Psoas muscle (tissue), 8 donors: ENCODE results near the gene C10orf105. TPM values are rescaled to one million over a fixed set of nuclear protein-coding genes. Genes with fewer than 3 reads are reported as not detected.
A peak's percentile ranks its signal among the peaks of the same experiment; 100 is the strongest.

Source experiments
- ATAC-seq, 4 donors: fragments of 200-7000 bp; cut with Tn5 transposase; one replicate each; pipeline ENCODE4 v1.9.1; 2020; ENCODE audit warnings: moderate library complexity in 3 of 4, mild to moderate bottlenecking in 2 of 4
- DNase-seq, 2 donors: peaks; one replicate each; pipeline ENCODE4 v3.0.0-alpha.2; 2020
- H3K27ac ChIP-seq: fragments of 200-600 bp; one replicate; pipeline ENCODE4 v1.8.0; 2022
- H3K27me3 ChIP-seq, 3 donors: fragments of 200-600 bp in 1 of 3; one replicate each; pipeline versions ENCODE4 v1.6.1 to v1.8.0; 2013 to 2022; ENCODE audit warnings: low read length in 2 of 3, mild to moderate bottlenecking in 2 of 3, moderate library complexity in 1 of 3; ENCODE audit not compliant: insufficient read depth in 3 of 3
- H3K36me3 ChIP-seq, 2 donors: fragments of 200-600 bp in 1 of 2; one replicate each; pipeline versions ENCODE4 v1.6.1 to v1.8.0; 2013 to 2022; ENCODE audit warnings: low read depth in 1 of 2, mild to moderate bottlenecking in 1 of 2, moderate library complexity in 1 of 2; ENCODE audit not compliant: insufficient read depth in 1 of 2
- H3K4me1 ChIP-seq: fragments of 200-600 bp; one replicate; pipeline ENCODE4 v1.8.0; 2022
- H3K4me3 ChIP-seq: fragments of 200-600 bp; one replicate; pipeline ENCODE4 v1.8.0; 2022; ENCODE audit warnings: mild to moderate bottlenecking
- H3K9me3 ChIP-seq: fragments of 200-600 bp; one replicate; pipeline ENCODE4 v1.8.0; 2022
- CTCF ChIP-seq: fragments of 200-600 bp; IDR thresholded peaks from one replicate; pipeline ENCODE4 v1.8.0; 2022; ENCODE audit warnings: antibody characterized with exemption
- WGBS, 3 donors: extraction: QIAGEN DNeasy Blood & Tissue Kit; methylation state at CpG; one replicate each; pipeline versions ENCODE4 v1.1.6 to v1.1.7; 2013; 5-methylcytosine and 5-hydroxymethylcytosine counted together
- intact Hi-C, 2 donors: fragments of 100-400 bp; cut with DNase I; formaldehyde crosslinking; loops; one replicate each; pipeline versions ENCODE4 v1.11.0 to v1.14.2; 2022
- polyA plus RNA-seq, 3 donors: library from polyadenylated mRNA; stranded (reverse); fragments of 200-250 nt; gene quantifications; one replicate each; pipeline ENCODE4 v1.2.3, GENCODE V29; 2013
- total RNA-seq, 4 donors: library from RNA; stranded (reverse); fragmentation: NEBNext Ultra II Directional in 2 of 4; extraction: Animal tissue kit (Norgen Biotek cat#: 25700) in 2 of 4; gene quantifications; one replicate each; pipeline versions ENCODE4 v1.2.1 to v1.2.4, GENCODE V29; 2021 to 2023
- donor health status: healthy with polysubstance abuse.
- donor health status: DM: no; HTN: no; CAD: no; lungs with moderate emphysema.
- donor health status: Bipolar disorder and iron deficiency.
- donor health status: healthy.
- donor health status: DM: yes; HTN: yes; CAD: no.
- donor health status: DM: no; HTN: no; CAD: no.
- donor health status: DM: no; HTN: no; CAD: no.
- donor health status: DM: yes; HTN: yes; CAD: no.

C10orf105 gene
- total and polyA plus RNA-seq, 7 donors = 0.01 to 0.03 (median 0.03) TPM; not detected in 4

GRCh38 chr10:71697938-71698709 lies 21.5 kb downstream of the C10orf105 start:
- no peak for TF ChIP-seq CTCF
- 79 to 85% (median 82%) methylated on average over 7 of the region's 7 CpGs for WGBS, 3 donors
- H3K9me3 ChIP-seq = no peaks in the 10 kb centered on the region
- no peak overlapping the region for H3K4me3 ChIP-seq
- H3K27ac ChIP-seq = no peak overlapping the region
- ATAC-seq = no peak
- H3K27me3 ChIP-seq = peaks cover 0 to 2% (median 0%) of the 10 kb centered on the region in 3 donors
- DNase-seq = peak in 1 of 2 donors; percentile 22
- intact Hi-C loops = loop anchor here in 1 of 2 donors (5.0 kb wide), 2 partner anchors 74 to 114 kb away; partner anchors contain the start of gene VSIR
- no peaks in the 10 kb centered on the region for H3K36me3 ChIP-seq
- H3K4me1 ChIP-seq = peaks cover 11% of the 10 kb centered on the region

- H3K9me3 ChIP-seq = no peaks in the 10 kb centered on the region
- no peak overlapping the region for H3K27ac ChIP-seq
- intact Hi-C loops = loop anchor here in 1 of 2 donors (5.0 kb wide), 2 partner anchors 76 to 116 kb away; partner anchors contain the start of gene VSIR
- TF ChIP-seq CTCF = peak; percentile 86
- no peaks in the 10 kb centered on the region for H3K36me3 ChIP-seq
- peaks cover 0 to 2% (median 0%) of the 10 kb centered on the region in 3 donors for H3K27me3 ChIP-seq
- ATAC-seq (peak; percentile 72 to 78 (median 73)), DNase-seq (peak; percentile 64 to 82)
- no peak overlapping the region for H3K4me3 ChIP-seq
- peaks cover 11% of the 10 kb centered on the region for H3K4me1 ChIP-seq
- 50 to 56% (median 53%) methylated on average over 10 of the region's 10 CpGs for WGBS, 3 donors
These were observed 22.8 kb downstream of the C10orf105 start for GRCh38 chr10:71696628-71697326.

- WGBS, 3 donors = 77 to 83% (median 78%) methylated on average over 12 to 14 of the region's 14 CpGs
- intact Hi-C loops = loop anchor here in 1 of 2 donors (5.0 kb wide), 2 partner anchors 77 to 117 kb away; partner anchors contain the start of gene VSIR
- TF ChIP-seq CTCF = no peak
- H3K27me3 ChIP-seq = peaks cover 0 to 2% (median 0%) of the 10 kb centered on the region in 3 donors
- no peak overlapping the region for H3K4me3 ChIP-seq
- no peaks in the 10 kb centered on the region for H3K36me3 ChIP-seq
- H3K4me1 ChIP-seq = peaks cover 8% of the 10 kb centered on the region
- ATAC-seq (no peak), DNase-seq (no peak)
- no peak overlapping the region for H3K27ac ChIP-seq
- no peaks in the 10 kb centered on the region for H3K9me3 ChIP-seq
These were observed 23.8 kb downstream of the C10orf105 start for GRCh38 chr10:71695502-71696476.

DNA sequence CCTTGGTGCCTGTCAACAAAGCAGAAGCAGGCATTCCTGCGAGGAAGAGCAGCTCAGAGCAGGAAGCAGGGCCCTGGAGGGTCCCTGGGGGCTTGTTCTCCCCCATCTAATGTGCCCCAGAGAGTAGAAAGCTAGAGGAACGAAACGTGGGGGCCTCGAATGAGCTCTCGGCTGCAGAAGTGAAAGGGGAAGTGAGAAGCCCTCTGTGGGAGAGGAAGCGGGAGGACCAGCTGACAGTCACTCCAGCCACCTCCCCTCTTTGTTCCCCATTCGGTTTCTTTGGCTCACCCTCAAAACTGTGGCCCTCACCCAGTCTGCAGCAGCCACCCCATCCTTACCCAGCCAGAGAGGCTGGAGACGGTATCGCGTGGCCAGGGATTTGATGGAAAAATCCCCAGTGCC lies 25.0 kb downstream of the C10orf105 start:
- Histone ChIP-seq H3K4me1 (peaks cover 3% of the 10 kb centered on the region), H3K9me3 (no peaks in the 10 kb centered on the region), H3K4me3 (no peak overlapping the region), H3K36me3 (no peaks in the 10 kb centered on the region), H3K27me3 (peaks cover 0 to 2% (median 0%) of the 10 kb centered on the region in 3 donors), H3K27ac (no peak overlapping the region)
- intact Hi-C loops = loop anchor here in 1 of 2 donors (5.0 kb wide), 1 partner anchor 377 kb away; the partner anchor contains the start of gene SLC29A3
- WGBS, 3 donors = 68 to 71% (median 68%) methylated on average over 10 of the region's 10 CpGs
- DNase-seq (no peak), ATAC-seq (peak in 1 of 4 donors; percentile 39)
- TF ChIP-seq CTCF = no peak
